GM12865 (cell line): Measurements from ENCODE around the gene CYTH1.

ENCODE experiments used
- DNase-seq: peaks from one replicate; pipeline ENCODE4 v3.0.0; 2010; ENCODE audit warnings: low read depth
- H3K4me3 ChIP-seq: 2 replicates; pipeline ENCODE4 v1.5.1; 2011; ENCODE audit warnings: mild to moderate bottlenecking, low read depth, low read length, control low read depth
- TF ChIP-seq, protein P1 (sequence below): IDR thresholded peaks from 2 replicates; pipeline ENCODE4 v1.5.1; 2011; ENCODE audit warnings: low read length, control low read depth, low read depth, inconsistent platforms; ENCODE audit not compliant: insufficient read depth; ENCODE audit errors: missing control alignments

CYTH1 gene

GRCh38 chr17:78784352-78784751 lies 2.3 kb upstream of the CYTH1 start:
- TF ChIP-seq, protein P1, sequence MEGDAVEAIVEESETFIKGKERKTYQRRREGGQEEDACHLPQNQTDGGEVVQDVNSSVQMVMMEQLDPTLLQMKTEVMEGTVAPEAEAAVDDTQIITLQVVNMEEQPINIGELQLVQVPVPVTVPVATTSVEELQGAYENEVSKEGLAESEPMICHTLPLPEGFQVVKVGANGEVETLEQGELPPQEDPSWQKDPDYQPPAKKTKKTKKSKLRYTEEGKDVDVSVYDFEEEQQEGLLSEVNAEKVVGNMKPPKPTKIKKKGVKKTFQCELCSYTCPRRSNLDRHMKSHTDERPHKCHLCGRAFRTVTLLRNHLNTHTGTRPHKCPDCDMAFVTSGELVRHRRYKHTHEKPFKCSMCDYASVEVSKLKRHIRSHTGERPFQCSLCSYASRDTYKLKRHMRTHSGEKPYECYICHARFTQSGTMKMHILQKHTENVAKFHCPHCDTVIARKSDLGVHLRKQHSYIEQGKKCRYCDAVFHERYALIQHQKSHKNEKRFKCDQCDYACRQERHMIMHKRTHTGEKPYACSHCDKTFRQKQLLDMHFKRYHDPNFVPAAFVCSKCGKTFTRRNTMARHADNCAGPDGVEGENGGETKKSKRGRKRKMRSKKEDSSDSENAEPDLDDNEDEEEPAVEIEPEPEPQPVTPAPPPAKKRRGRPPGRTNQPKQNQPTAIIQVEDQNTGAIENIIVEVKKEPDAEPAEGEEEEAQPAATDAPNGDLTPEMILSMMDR, result no peak
- DNase-seq, result no peak
- no peak overlapping the region for H3K4me3 ChIP-seq

DNA sequence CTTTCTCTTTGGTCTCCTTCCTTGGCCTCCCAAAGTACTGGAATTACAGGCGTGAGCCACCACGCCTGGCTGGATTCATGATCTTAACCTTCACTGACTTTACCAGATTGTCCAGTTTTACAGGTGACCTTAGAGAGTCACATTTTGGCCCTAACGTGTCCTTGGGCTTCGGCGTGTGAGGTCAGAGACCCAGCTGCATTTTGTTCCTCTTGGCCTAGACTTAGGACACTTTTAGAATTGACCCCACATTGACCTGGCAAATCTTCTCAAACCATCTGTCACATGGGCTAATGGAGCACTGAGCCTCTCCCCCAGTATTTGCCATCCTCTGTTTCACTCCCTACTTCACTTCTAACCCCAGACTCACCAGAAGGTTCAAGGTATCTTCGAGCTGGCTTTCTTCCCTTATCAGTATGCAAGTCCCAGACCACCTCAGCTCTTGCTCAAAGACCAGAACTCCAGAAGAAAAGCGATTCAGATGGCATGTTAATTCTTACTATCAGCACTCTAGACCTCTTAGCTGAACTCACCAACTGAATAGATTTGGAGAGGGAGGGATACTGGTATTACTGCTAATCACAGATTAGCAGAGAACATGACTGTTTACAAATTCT lies 1.7 kb upstream of the CYTH1 start:
- TF ChIP-seq, protein P1, result no peak
- DNase-seq, result no peak

GRCh38 chr17:78781104-78781892 lies 775 bp downstream of the CYTH1 start:
- peak overlapping the region; percentile 72 for H3K4me3 ChIP-seq
- DNase-seq, result peak; percentile 55
- TF ChIP-seq, protein P1, result no peak

More for the DNA sequence above, 1.7 kb upstream of the CYTH1 start:
- H3K4me3 ChIP-seq, result no peak overlapping the region

GRCh38 chr17:78780335-78780734 lies 1.7 kb downstream of the CYTH1 start:
- TF ChIP-seq, protein P1, result no peak
- H3K4me3 ChIP-seq, result peak overlapping the region; percentile 72
- peak; percentile 64 for DNase-seq

DNA sequence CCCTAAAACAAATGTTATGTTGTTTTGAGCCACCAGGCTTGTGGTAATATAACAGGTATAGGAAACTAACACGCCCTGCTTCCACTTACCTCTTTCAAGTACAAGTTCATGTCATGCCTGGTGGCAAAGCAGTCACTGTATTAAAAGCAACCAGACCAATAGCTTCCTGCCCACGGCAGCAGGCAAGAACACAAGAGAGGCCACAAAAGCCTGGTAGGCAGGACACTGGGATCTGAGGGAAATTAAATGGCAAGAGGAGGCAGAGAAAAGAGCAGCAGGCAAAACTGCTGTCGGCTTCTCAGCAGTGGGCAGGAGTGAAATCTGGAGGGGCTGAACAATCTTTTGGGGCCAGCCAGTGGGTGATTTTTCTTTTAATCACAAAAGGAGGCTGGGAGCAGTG lies 2.2 kb downstream of the CYTH1 start:
- TF ChIP-seq, protein P1, result no peak
- DNase-seq, result peak; percentile 89
- H3K4me3 ChIP-seq, result peak overlapping the region; percentile 72

DNA sequence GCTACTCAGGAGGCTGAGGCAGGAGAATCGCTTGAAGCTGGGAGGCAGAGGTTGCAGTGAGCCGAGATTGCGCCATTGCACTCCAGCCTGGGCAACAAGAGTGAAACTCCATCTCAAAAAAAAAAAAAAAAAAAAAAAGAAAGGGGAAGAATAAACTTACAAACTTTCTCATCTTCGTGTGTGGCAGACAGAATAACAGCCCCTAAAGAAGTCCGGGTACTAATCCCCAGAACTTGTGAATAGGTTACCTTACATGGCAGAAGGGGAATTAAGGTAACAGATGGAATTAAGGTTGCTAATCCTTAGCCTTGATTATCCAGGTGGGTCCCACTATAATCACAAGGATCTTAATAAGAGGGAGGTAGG lies 2.8 kb downstream of the CYTH1 start:
- peak; percentile 21 for DNase-seq
- H3K4me3 ChIP-seq, result peak overlapping the region; percentile 72

DNA sequence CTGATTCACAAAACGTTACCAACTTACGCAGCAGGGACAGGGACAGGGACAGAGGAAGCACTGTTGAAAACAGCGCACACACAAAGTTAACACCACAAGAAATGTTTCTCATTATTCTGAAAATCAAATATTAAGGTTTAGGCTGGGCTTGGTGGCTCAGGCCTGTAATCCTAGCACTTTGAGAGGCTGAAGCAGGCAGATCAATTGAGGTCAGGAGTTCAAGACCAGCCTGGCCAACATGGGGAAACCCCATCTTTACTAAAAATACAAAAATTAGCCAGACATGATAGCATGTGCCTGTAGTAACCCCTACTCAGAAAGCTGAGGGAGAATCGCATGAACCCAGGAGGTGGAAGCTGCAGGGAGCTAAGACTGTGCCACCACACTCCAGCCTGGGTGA lies 4.2 kb downstream of the CYTH1 start:
- TF ChIP-seq, protein P1, result no peak
- DNase-seq, result peak; percentile 64
- H3K4me3 ChIP-seq, result peak overlapping the region; percentile 5; the same call in 1 of the 2 replicates
